Esophagus squamous epithelium (tissue), 4 donors: Measurements from ENCODE around the gene CCDC122.

Experiments
- POLR2A ChIP-seq, 4 donors: fragments of 450-650 bp; IDR thresholded peaks; one replicate each; pipeline ENCODE4 v1.6.1; 2017; ENCODE audit warnings: antibody characterized with exemption in 4 of 4, mild to moderate bottlenecking in 4 of 4, moderate library complexity in 3 of 4
- TF ChIP-seq, protein P1 (sequence below), 6 experiments: fragments of 450-650 bp in 4 of 6; fragments of 200-600 bp in 2 of 6; sonication (generic) in 2 of 6; IDR thresholded peaks; one replicate each; pipeline ENCODE4 v1.5.1; 2016 to 2019; ENCODE audit warnings: antibody characterized with exemption in 6 of 6, mild to moderate bottlenecking in 4 of 6, moderate library complexity in 4 of 6

GRCh38 chr13:43787518-43787891 lies 92.0 kb downstream of the CCDC122 start:
- TF ChIP-seq, protein P1, sequence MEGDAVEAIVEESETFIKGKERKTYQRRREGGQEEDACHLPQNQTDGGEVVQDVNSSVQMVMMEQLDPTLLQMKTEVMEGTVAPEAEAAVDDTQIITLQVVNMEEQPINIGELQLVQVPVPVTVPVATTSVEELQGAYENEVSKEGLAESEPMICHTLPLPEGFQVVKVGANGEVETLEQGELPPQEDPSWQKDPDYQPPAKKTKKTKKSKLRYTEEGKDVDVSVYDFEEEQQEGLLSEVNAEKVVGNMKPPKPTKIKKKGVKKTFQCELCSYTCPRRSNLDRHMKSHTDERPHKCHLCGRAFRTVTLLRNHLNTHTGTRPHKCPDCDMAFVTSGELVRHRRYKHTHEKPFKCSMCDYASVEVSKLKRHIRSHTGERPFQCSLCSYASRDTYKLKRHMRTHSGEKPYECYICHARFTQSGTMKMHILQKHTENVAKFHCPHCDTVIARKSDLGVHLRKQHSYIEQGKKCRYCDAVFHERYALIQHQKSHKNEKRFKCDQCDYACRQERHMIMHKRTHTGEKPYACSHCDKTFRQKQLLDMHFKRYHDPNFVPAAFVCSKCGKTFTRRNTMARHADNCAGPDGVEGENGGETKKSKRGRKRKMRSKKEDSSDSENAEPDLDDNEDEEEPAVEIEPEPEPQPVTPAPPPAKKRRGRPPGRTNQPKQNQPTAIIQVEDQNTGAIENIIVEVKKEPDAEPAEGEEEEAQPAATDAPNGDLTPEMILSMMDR (IDR thresholded peaks at IDR 0.05), result no peak
- no peak for TF ChIP-seq POLR2A (IDR thresholded peaks at IDR 0.05)
